Body of pancreas (tissue), 4 donors: Measurements from ENCODE around the gene PCSK6.

Experiments used
- POLR2A ChIP-seq, 3 donors: fragments of 450-650 bp; IDR thresholded peaks; one replicate each; pipeline ENCODE4 v1.6.1; 2016; ENCODE audit warnings: antibody characterized with exemption in 3 of 3, mild to moderate bottlenecking in 2 of 3
- TF ChIP-seq, protein P1 (sequence below), 7 experiments: fragments of 450-650 bp in 4 of 7; fragments of 200-600 bp in 3 of 7; sonication (generic) in 3 of 7; IDR thresholded peaks; one replicate each; pipeline ENCODE4 v1.5.1; 2016 to 2019; ENCODE audit warnings: antibody characterized with exemption in 7 of 7

DNA sequence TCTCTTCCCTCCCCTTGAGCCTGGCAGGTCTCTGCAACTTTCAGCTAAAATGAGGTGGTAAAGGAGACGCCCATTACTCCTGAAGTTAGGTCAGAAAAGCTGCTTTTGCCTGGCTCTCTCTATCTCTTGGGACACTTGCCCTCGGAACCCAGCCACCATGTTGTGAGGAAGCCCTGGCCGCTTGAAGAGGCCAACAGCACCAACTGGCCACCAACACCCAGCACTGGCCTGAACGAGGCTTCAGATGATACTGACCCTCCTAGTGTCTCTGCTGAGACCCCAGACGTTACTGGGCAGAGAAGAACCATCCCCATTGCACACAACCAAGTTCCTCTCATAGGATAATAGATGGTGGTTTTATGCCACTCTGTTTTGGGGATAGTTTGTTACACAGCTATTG is 49.5 kb upstream of the PCSK6 start:
- TF ChIP-seq, protein P1, sequence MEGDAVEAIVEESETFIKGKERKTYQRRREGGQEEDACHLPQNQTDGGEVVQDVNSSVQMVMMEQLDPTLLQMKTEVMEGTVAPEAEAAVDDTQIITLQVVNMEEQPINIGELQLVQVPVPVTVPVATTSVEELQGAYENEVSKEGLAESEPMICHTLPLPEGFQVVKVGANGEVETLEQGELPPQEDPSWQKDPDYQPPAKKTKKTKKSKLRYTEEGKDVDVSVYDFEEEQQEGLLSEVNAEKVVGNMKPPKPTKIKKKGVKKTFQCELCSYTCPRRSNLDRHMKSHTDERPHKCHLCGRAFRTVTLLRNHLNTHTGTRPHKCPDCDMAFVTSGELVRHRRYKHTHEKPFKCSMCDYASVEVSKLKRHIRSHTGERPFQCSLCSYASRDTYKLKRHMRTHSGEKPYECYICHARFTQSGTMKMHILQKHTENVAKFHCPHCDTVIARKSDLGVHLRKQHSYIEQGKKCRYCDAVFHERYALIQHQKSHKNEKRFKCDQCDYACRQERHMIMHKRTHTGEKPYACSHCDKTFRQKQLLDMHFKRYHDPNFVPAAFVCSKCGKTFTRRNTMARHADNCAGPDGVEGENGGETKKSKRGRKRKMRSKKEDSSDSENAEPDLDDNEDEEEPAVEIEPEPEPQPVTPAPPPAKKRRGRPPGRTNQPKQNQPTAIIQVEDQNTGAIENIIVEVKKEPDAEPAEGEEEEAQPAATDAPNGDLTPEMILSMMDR (IDR thresholded peaks at IDR 0.05): no peak
- TF ChIP-seq POLR2A (IDR thresholded peaks at IDR 0.05): no peak
